ENCODE results near the gene SFMBT1.
A peak's percentile ranks its signal among the peaks of the same experiment; 100 is the strongest.
"Not testable (repeated sequence)": the region's sequence is repeated elsewhere in the genome, so short reads cannot be mapped to it uniquely, and the experiment has no call there.

SFMBT1 gene

DNA sequence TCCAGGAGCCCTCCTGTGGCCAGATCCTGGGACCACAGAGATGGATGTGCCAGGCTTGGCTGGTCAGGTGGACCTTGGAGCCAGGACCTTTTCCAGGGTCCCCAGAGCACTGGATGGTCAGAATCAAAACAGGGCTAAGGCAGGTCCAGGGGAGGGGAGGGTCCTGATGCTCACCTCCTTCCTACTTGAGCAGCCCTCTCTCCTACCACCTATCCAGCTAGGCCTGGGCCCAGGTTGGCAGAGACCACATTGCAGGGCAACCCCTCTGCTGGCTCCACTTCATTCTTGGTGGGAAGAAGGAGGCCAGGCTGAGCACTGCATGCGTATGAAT, 28.5 kb upstream of the SFMBT1 start:
- DNase-seq (ENCODE audit: insufficient read length, low spot score) (no peak), FAIRE-seq (no peak)

- DNase-seq (ENCODE audit: insufficient read length, low spot score), result no peak
- no peak for FAIRE-seq
These were observed 27.9 kb upstream of the SFMBT1 start for GRCh38 chr3:53073553-53074365.

- DNase-seq (ENCODE audit: insufficient read length, low spot score) (peak; percentile 86), FAIRE-seq (peak; percentile 82)
These were observed 27.0 kb upstream of the SFMBT1 start for GRCh38 chr3:53072653-53073552.

DNA sequence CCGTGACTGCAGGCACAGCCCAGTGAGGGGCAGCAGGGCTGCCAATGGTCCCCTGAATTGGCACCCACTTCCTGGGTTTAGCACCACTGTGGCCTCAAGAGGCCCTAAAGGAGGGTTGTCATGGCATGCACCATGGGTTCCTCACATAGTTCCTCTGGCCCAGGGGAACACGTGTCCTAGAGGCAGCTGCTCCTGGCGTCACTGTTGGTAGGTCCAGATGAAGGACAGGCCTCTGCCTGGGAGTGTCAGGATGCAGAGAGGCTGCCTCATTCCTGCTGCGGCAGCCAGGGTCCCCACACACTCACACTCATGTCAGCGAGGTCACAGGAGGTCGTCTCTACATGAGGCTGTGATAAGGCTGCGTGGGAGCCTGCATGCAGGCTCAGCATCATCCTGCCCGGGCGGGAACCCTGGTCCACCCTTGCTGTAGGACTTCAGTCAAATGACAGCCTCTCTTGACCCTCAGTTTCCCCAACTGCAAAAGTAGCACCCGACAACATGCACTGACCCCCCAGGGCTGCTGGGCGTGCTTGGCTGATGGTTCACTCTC, 26.1 kb upstream of the SFMBT1 start:
- FAIRE-seq, result no peak
- no peak for DNase-seq (ENCODE audit: insufficient read length, low spot score)

DNA sequence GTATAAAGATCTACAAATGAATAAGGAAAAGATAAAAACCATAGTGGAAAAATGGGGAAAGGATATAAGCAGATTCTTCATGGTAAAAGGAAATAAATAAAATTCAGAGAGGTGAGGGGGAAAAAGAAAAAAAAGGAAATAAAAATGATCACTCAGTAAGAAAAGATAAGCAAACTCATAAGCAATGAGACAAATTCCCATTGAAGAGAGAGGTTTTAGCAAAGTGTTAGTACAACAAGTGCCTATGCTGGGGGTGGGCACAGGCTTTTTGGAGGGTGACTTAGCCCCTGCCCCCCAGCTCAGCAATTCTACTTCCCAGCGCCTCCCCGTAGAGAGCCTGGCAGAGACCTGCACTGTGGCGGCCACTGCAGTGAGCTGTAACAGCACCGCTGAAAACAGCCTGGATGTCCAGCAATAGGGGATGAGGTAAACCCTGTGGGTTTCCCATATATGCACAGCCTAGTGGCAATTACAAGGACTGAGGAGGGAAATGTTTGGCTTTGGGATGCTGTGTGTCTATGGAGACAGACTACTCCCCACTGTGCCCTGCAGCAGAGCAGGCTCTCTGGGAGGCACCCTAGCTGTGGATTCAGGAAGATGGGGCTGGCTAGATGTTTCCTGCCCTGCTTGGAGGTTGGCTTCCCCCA, 23.7 kb upstream of the SFMBT1 start:
- DNase-seq (ENCODE audit: insufficient read length, low spot score) (no peak), FAIRE-seq (no peak)

DNA sequence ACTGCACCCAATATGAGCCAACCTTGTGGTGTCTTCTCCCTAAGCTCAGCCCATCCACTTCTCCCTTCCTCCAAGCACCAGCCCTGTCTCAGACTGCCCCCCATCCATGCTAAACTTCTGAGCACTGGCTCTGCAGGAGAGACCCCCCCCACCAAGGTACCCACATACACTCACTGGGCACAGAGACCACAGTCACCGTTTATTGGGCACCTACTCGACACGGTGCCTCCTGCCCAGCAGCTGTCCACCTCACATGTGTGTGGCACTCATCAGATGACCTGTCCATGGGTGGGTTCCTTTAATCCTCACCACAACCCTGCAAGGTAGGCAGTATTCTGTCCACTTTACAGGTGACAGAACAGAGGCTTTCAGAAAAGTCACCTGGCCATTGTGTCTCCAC, 22.3 kb upstream of the SFMBT1 start:
- FAIRE-seq (no peak), DNase-seq (ENCODE audit: insufficient read length, low spot score) (no peak)

- FAIRE-seq, result no peak
These were observed 21.7 kb upstream of the SFMBT1 start for GRCh38 chr3:53067567-53067966.

GRCh38 chr3:53065841-53066480, 20.1 kb upstream of the SFMBT1 start:
- FAIRE-seq (no peak), DNase-seq (ENCODE audit: insufficient read length, low spot score) (no peak)

More at GRCh38 chr3:53067567-53067966, 21.7 kb upstream of the SFMBT1 start:
- no peak for DNase-seq (ENCODE audit: insufficient read length, low spot score)

DNA sequence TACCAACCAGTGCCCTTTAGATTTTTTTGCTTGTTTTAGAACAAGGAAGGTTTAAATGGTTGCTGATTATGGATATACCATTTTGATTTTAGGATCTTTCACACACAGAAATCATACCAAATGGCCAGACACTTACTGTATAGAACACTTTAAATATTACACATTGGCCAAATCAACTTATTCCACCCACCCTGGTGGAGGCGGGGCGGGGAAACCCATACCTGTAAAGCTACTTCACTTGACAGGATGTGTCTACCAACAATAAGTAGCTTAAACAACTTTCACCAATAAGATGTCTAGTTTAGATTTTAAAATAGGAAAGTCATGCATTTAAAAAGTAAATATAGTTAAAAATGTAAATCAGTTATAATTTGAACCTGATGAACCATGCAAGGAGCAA, 17.0 kb upstream of the SFMBT1 start:
- DNase-seq (ENCODE audit: insufficient read length, low spot score) (no peak), FAIRE-seq (no peak)

DNA sequence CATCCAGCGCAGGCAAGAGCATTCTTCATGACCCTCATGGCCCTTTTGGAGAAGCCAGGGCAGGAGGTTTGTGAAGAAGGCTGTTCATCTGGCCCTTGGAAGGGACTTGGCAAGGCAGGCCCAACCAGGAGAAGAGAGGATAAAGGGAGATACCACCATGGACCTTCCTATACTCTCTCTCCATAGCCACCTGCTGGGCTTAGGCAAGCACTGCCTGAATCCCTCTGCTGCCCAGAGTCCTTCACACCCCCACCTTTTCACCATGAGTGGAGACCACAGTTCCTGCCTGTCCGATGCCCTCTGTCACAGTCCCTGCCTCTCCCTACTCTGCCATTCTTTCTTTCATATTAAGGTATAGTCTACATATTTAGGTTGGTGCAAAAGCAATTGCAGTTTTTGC, 10.6 kb upstream of the SFMBT1 start:
- DNase-seq (ENCODE audit: insufficient read length, low spot score) (peak; percentile 41), FAIRE-seq (peak; percentile 83)

DNA sequence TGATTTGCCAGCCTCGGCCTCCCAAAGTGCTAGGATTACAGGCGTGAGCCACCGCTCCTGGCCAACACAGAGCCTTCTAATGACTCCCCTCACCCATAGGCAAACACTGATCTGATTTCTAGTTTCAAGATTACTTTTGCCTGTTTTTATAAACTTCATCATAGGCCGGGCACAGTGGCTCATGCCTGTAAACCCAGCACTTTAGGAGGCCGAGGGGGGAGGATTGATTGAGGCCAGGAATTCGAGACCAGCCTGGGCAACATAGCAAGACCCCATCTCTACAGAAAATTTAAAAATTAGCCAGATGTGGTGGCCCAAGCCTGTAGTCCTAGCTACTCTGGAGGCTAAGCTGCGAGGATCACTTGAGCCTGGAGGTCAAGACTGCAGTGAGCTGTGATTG, 8.4 kb upstream of the SFMBT1 start:
- FAIRE-seq; DNase-seq (ENCODE audit: insufficient read length, low spot score): not testable (repeated sequence)

DNA sequence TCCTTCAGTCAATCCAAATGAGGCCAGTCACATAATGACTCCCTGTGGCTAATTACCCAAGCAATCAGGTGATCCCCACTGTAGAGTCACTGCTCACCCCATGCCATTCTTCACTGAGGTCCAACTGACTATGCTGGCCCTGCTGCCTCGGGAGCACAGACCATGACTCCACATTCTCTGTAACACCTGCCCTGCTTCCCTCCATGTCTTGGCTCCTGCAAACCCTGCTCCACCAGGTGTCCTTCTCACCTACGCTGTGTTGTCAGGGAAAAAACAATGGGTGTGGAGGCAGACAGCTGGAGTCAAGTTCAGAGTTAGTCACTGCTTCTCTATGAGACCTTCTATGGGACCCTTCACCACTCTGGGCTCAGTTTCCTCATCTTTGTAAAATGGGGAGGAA, 6.1 kb upstream of the SFMBT1 start:
- DNase-seq (ENCODE audit: insufficient read length, low spot score) (no peak), FAIRE-seq (peak; percentile 23)

DNA sequence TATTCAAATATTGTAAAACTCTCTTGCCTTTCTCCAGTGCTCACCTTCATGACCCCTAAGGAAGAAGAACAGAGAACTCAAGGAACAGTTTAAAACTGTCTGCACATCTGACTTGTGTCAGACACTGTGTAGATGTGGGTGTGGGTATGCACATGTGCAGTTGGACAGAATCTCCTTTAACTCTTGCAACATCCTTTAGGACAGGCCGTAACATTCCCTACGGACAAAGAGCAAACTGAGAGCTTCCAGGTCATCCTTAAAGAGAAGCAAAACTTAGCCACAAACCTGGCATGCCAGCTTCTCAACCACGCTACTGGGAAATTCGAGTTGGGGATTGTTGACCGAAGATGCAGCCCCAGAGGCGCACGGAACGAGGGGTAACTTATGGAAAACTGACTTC, 4.1 kb upstream of the SFMBT1 start:
- FAIRE-seq (peak; percentile 31), DNase-seq (ENCODE audit: insufficient read length, low spot score) (no peak)

DNA sequence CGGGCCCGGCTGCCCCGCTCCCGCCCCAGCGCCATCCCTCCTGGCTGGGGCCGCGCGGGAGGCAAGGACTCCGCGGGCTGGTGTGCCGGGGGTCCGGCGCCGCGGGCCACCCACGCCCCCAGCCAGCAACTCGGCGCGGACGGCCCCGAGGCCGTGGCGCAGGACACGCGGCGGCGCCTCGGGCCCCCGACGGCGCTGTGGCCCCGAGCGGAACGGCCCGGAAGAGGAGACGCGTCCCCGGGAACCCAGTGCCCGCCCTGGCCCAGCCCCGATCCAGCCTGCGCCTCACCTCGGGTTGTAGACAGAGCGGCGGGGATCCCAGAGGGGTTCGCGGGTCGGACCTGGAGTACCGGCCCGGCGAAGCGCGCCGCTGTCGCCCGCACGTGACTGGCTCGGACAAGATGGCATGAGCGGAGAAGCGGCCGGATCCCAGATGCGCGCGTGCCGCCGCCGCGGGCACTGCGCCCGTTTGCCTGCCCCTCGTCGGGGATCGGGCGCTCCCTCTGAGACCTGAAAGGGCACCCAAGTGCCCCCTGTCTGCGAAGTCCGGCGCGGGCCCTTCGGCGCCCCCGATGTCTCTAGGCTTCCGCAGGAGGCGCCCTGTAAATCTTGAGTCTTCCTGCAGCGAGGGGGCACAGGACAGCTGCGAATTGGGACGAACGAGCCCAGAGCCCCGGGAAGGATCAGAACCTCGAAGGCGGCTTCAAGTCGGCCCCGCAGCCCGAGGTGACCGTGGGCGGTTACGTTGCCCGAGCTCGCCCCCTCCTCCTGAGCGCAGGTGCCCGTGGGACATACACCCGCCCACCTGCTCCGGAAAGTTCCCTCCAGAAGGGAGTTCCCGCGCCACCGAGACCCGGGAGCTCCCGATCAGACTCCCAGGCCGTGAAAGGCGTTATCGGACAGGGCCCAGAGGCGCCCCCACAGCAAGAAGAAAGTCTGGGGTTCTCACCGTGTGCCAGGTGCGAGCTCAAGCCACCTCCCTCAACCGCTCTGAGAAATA, 598 bp upstream of the SFMBT1 start:
- peak; percentile 77 for FAIRE-seq

GRCh38 chr3:53044711-53045517, 959 bp downstream of the SFMBT1 start:
- peak; percentile 44 for FAIRE-seq
- peak; percentile 43 for DNase-seq (ENCODE audit: insufficient read length, low spot score)

More for the DNA sequence above, 598 bp upstream of the SFMBT1 start:
- DNase-seq (ENCODE audit: insufficient read length, low spot score), result peak; percentile 64

DNA sequence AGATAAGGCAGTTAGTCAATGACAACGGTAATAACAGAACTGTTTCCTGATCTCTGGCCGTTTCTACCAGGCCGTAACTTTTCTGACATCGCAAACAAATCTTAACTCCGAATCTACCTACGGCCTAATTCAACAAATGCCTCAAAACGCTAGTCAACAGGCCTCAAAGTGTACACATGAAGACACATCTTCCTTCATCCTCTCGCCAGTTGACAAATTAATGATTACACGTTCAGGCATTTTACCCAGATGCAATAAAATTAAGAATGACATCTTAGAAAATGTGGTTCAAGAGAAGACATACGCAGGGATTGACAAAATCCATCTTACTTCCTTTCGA, 1.5 kb downstream of the SFMBT1 start:
- FAIRE-seq (peak; percentile 65), DNase-seq (ENCODE audit: insufficient read length, low spot score) (no peak)

- FAIRE-seq, result no peak
- no peak for DNase-seq (ENCODE audit: insufficient read length, low spot score)
These were observed 2.1 kb downstream of the SFMBT1 start for GRCh38 chr3:53043738-53044137.

- no peak for FAIRE-seq
- no peak for DNase-seq (ENCODE audit: insufficient read length, low spot score)
These were observed 3.2 kb downstream of the SFMBT1 start for GRCh38 chr3:53042651-53043050.
